Sigmoid colon (tissue), 7 donors: ENCODE measurements around the gene IFNAR1. TPM values are rescaled to one million over a fixed set of nuclear protein-coding genes. Genes with fewer than 3 reads are reported as not detected.

Source experiments
- DNase-seq: peaks from one replicate; pipeline ENCODE4 v3.0.0-alpha.2; 2019
- H3K27ac ChIP-seq, 4 donors: fragments of 200-600 bp; sonication (generic); one replicate each; pipeline ENCODE4 v1.5.1; 2016 to 2019; ENCODE audit warnings: mild to moderate bottlenecking in 1 of 4
- H3K27me3 ChIP-seq, 3 donors: fragments of 200-600 bp; sonication (generic); one replicate each; pipeline ENCODE4 v1.5.1; 2019; ENCODE audit warnings: mild to moderate bottlenecking in 1 of 3
- H3K36me3 ChIP-seq, 4 donors: fragments of 200-600 bp; sonication (generic); one replicate each; pipeline ENCODE4 v1.5.1; 2016 to 2019
- H3K4me1 ChIP-seq, 4 donors: fragments of 200-600 bp; sonication (generic); one replicate each; pipeline ENCODE4 v1.5.1; 2017 to 2019
- H3K4me3 ChIP-seq, 4 donors: fragments of 200-600 bp; sonication (generic); one replicate each; pipeline ENCODE4 v1.5.1; 2017 to 2019; ENCODE audit warnings: mild to moderate bottlenecking in 2 of 4, moderate library complexity in 1 of 4
- H3K9me3 ChIP-seq, 4 donors: fragments of 200-600 bp in 3 of 4; sonication (generic) in 3 of 4; one replicate each; pipeline versions ENCODE4 v1.5.1 to v1.6.1; 2013 to 2019
- CTCF ChIP-seq, 4 experiments: fragments of 450-650 bp in 3 of 4; fragments of 200-600 bp in 1 of 4; IDR thresholded peaks; one replicate each; pipeline ENCODE4 v1.5.1; 2016 to 2019; ENCODE audit warnings: antibody characterized with exemption in 4 of 4, mild to moderate bottlenecking in 3 of 4, moderate library complexity in 2 of 4
- EP300 ChIP-seq, 4 donors: sonication (generic); formaldehyde crosslinking; IDR thresholded peaks; one replicate each; pipeline ENCODE4 v1.6.1; 2017; ENCODE audit warnings: antibody characterized with exemption in 4 of 4
- POLR2A ChIP-seq, 2 donors: fragments of 450-650 bp; IDR thresholded peaks; one replicate each; pipeline ENCODE4 v1.6.1; 2016; ENCODE audit warnings: antibody characterized with exemption in 2 of 2, mild to moderate bottlenecking in 2 of 2, moderate library complexity in 2 of 2
- POLR2AphosphoS5 ChIP-seq, 4 donors: sonication (generic); formaldehyde crosslinking; IDR thresholded peaks; one replicate each; pipeline ENCODE4 v1.6.1; 2017; ENCODE audit warnings: antibody characterized with exemption in 4 of 4
- WGBS, 2 donors: extraction: QIAGEN DNeasy Blood & Tissue Kit; methylation state at CpG; one replicate each; pipeline ENCODE4 v1.1.7; 2013; 5-methylcytosine and 5-hydroxymethylcytosine counted together
- intact Hi-C: fragments of 100-400 bp; cut with DNase I; formaldehyde crosslinking; loops from one replicate; pipeline ENCODE4 v1.15.1; 2023
- polyA plus RNA-seq, 3 donors: library from polyadenylated mRNA; stranded (reverse); fragments of 200-250 nt; gene quantifications; one replicate each; pipeline ENCODE4 v1.2.3, GENCODE V29; 2013
- total RNA-seq, 4 donors: library from RNA; depleted of rRNA; stranded (reverse); fragments of >200 nt; gene quantifications; one replicate each; pipeline ENCODE4 v1.1.0, GENCODE V29; 2016
- donor health status: healthy with polysubstance abuse.
- donor health status: Bipolar disorder and iron deficiency.
- donor health status: healthy.

Gene IFNAR1
- total and polyA plus RNA-seq, 7 donors = 6.6 to 32.6 (median 25.5) TPM

GRCh38 chr21:33305938-33306337 lies 18.8 kb upstream of the IFNAR1 start:
- Histone ChIP-seq H3K27me3 (no peaks in the 10 kb centered on the region), H3K4me1 (peaks cover 0 to 9% (median 2%) of the 10 kb centered on the region in 4 donors), H3K9me3 (peaks cover 0 to 3% (median 0%) of the 10 kb centered on the region in 4 donors), H3K4me3 (no peak overlapping the region), H3K27ac (no peak overlapping the region), H3K36me3 (no peaks in the 10 kb centered on the region)
- TF ChIP-seq EP300 (IDR thresholded peaks at IDR 0.05) (no peak), CTCF (IDR thresholded peaks at IDR 0.05) (no peak), POLR2A (IDR thresholded peaks at IDR 0.05) (no peak), POLR2AphosphoS5 (IDR thresholded peaks at IDR 0.05) (no peak)
- DNase-seq = no peak
- intact Hi-C loops = no loop called here
- WGBS, 2 donors = 85 to 91% methylated on average over 2 of the region's 2 CpGs

- DNase-seq = no peak
Observed at GRCh38 chr21:33308586-33309490, 15.9 kb upstream of the IFNAR1 start.

GRCh38 chr21:33309778-33310177 lies 15.0 kb upstream of the IFNAR1 start:
- Histone ChIP-seq H3K4me3 (no peak overlapping the region), H3K27me3 (no peaks in the 10 kb centered on the region), H3K36me3 (no peaks in the 10 kb centered on the region), H3K9me3 (peaks cover 0 to 3% (median 0%) of the 10 kb centered on the region in 4 donors), H3K27ac (no peak overlapping the region), H3K4me1 (no peaks in the 10 kb centered on the region)
- 63 to 90% methylated on average over 1 of the region's 1 CpG for WGBS, 2 donors
- intact Hi-C loops = no loop called here
- no peak for TF ChIP-seq POLR2A (IDR thresholded peaks at IDR 0.05)
- no peak for TF ChIP-seq CTCF (IDR thresholded peaks at IDR 0.05)
- no peak for TF ChIP-seq POLR2AphosphoS5 (IDR thresholded peaks at IDR 0.05)
- TF ChIP-seq EP300 (IDR thresholded peaks at IDR 0.05) = no peak
- DNase-seq = no peak

More at GRCh38 chr21:33308586-33309490, 15.9 kb upstream of the IFNAR1 start:
- Histone ChIP-seq H3K4me1 (no peaks in the 10 kb centered on the region), H3K27me3 (no peaks in the 10 kb centered on the region), H3K36me3 (no peaks in the 10 kb centered on the region), H3K4me3 (no peak overlapping the region), H3K9me3 (peaks cover 0 to 3% (median 0%) of the 10 kb centered on the region in 4 donors), H3K27ac (no peak overlapping the region)
- WGBS, 2 donors = 31 to 33% methylated on average over 6 of the region's 6 CpGs
- no peak for TF ChIP-seq POLR2A (IDR thresholded peaks at IDR 0.05)
- no peak for TF ChIP-seq CTCF (IDR thresholded peaks at IDR 0.05)
- TF ChIP-seq EP300 (IDR thresholded peaks at IDR 0.05) = no peak
- TF ChIP-seq POLR2AphosphoS5 (IDR thresholded peaks at IDR 0.05) = no peak
- intact Hi-C loops = no loop called here

- no peak for DNase-seq
- H3K9me3 ChIP-seq = peaks cover 0 to 3% (median 0%) of the 10 kb centered on the region in 4 donors
- TF ChIP-seq POLR2A (IDR thresholded peaks at IDR 0.05) = no peak
- no peak for TF ChIP-seq CTCF (IDR thresholded peaks at IDR 0.05)
- TF ChIP-seq POLR2AphosphoS5 (IDR thresholded peaks at IDR 0.05) = no peak
- no peak for TF ChIP-seq EP300 (IDR thresholded peaks at IDR 0.05)
- H3K27ac ChIP-seq = no peak overlapping the region
- H3K4me1 ChIP-seq = no peaks in the 10 kb centered on the region
- no peaks in the 10 kb centered on the region for H3K36me3 ChIP-seq
- no peaks in the 10 kb centered on the region for H3K27me3 ChIP-seq
- H3K4me3 ChIP-seq = no peak overlapping the region
- intact Hi-C loops = no loop called here
- WGBS, 2 donors = 86 to 92% methylated on average over 3 of the region's 3 CpGs
Observed at GRCh38 chr21:33312121-33312520, 12.6 kb upstream of the IFNAR1 start.
